SK-N-SH (cell line): Measurements from ENCODE around the gene DLG2.

ENCODE experiments used
- EP300 ChIP-seq, 2 experiments: IDR thresholded peaks; 2 replicates each; pipeline versions ENCODE4 v1.4.0 to v1.6.1; 2012; ENCODE audit warnings: borderline replicate concordance in 1 of 2, low read depth in 1 of 2, low read length in 1 of 2
- POLR2AphosphoS5 ChIP-seq: IDR thresholded peaks from 2 replicates; pipeline ENCODE4 v1.6.1; 2012; ENCODE audit warnings: low read depth, low read length
- TF ChIP-seq, protein P1 (sequence below): fragments of 200-600 bp; sonication (generic); IDR thresholded peaks from 2 replicates; pipeline ENCODE4 v1.6.1; 2017; ENCODE audit warnings: antibody characterized with exemption, mild to moderate bottlenecking, moderate library complexity

DNA sequence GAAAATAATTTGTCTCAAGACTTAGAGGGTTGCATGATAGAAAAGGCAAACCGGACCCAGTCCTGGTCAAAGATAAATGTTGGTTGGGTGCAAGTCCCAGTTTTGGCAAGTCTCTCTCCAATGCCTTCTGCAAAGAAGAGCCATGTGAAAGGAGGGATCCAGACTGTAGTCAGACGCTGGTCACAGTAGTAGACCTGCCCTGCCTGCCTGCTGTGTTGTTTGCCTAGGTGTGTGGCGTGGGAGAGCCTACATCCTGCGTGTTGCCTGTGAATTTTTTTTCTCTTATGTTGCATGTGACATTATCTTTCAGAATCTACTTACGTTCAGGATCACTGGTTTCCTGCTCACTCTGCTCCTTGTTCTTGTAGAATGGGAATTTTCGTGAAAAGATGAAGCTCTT, 2143.3 kb downstream of the DLG2 start:
- TF ChIP-seq, protein P1, sequence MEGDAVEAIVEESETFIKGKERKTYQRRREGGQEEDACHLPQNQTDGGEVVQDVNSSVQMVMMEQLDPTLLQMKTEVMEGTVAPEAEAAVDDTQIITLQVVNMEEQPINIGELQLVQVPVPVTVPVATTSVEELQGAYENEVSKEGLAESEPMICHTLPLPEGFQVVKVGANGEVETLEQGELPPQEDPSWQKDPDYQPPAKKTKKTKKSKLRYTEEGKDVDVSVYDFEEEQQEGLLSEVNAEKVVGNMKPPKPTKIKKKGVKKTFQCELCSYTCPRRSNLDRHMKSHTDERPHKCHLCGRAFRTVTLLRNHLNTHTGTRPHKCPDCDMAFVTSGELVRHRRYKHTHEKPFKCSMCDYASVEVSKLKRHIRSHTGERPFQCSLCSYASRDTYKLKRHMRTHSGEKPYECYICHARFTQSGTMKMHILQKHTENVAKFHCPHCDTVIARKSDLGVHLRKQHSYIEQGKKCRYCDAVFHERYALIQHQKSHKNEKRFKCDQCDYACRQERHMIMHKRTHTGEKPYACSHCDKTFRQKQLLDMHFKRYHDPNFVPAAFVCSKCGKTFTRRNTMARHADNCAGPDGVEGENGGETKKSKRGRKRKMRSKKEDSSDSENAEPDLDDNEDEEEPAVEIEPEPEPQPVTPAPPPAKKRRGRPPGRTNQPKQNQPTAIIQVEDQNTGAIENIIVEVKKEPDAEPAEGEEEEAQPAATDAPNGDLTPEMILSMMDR = no peak
- TF ChIP-seq EP300 (IDR thresholded peaks at IDR 0.05; ENCODE audit: borderline replicate concordance in 1 of 2, low read depth in 1 of 2, low read length in 1 of 2) = no peak
- no peak for TF ChIP-seq POLR2AphosphoS5
